ENCODE results near the gene COL15A1.

COL15A1 gene

DNA sequence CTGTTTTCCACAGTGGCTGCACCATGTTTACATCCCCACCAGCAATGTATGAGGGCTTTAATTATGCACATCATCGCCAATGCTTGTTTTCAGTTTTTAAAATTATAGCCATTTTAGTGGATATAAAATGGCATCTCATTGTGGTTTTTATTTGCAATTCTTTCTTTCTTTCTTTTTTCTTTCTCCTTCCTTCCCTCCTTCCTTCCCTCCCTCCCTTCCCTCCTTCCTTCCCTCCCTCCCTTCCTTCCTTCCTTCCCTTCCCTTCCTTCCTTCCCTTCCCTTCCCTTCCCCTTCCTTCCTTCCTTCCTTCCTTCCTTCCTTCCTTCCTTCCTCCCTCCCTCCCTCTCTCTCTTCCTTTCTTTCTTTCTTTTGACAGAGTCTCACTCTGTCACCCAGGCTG, 6.6 kb downstream of the COL15A1 start:
- no peak for DNase-seq

GRCh38 chr9:98951967-98952366, 8.3 kb downstream of the COL15A1 start:
- no peak for DNase-seq

DNA sequence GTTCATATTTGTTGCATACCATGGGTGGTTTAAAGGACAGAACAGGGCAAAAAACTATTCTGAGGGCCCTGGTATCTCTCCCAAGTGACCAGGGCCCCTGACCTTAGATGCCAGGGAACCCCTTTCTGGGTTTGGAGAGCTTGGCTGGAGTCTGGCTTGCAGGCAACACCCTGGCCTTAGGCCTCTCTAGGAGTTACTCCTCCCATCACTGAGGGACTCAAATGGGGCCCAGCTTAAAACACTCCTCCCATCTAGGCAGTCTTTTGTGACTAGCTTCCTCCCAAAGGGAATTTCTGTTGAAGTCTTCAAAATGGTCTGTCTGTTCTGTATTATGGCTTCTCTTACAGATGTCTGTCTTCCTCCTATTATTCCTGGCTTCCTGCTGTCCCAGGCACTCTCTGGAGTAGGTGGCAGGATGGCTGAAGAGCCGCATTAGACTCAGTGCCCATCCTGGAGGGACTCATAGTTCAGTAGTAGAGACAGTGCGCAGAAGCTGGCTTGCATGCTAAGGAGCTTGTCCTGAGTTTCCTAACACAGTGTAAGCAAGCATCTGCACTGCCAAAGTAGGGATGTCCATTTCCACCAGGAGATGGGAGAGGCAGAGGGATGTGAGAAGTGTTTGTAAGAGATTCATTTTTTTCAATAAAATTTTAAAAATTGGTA, 10.0 kb downstream of the COL15A1 start:
- no peak for DNase-seq

GRCh38 chr9:98954244-98954610, 10.5 kb downstream of the COL15A1 start:
- DNase-seq: no peak

DNA sequence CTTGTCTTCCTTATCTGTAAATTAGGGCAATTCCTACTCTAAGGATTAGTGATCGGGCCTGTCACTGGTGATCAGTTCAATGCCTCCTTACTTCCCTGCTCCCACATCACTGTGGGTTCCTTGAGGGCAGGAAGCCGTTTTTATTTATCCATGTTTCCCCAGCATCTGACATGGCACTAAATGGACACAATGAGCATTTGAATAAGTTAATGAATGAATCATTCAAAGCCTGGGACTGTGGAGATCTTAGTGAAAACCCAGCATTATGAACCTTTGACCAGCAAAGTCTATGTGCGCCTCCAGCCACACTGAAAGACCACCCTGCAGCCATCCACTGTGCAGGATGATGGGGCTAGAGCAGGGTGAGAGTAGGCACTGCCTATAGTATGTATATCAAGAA, 11.6 kb downstream of the COL15A1 start:
- DNase-seq: no peak

DNA sequence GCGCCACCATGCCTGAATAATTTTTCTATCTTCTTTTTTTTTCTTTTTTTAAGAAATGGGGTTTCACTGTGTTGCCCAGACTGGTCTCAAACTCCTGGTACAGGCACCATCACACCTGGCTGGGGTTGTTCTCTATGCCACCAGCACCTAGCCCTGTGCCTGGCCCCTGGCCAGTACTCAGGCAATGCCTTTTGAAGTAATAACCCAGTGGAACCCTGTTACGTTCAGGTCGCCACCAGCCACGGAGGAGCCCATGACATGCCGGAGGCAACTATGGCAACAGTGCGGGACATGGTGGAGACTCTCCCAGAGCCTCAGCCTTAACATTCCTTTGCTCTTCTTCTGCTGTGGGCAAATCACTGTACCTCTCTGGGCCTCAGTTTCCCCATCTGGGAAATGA, 14.1 kb downstream of the COL15A1 start:
- DNase-seq: no peak

GRCh38 chr9:98958271-98958984, 14.7 kb downstream of the COL15A1 start:
- no peak for DNase-seq

- no peak for DNase-seq
Measured at GRCh38 chr9:98960409-98960808, 16.7 kb downstream of the COL15A1 start.

DNA sequence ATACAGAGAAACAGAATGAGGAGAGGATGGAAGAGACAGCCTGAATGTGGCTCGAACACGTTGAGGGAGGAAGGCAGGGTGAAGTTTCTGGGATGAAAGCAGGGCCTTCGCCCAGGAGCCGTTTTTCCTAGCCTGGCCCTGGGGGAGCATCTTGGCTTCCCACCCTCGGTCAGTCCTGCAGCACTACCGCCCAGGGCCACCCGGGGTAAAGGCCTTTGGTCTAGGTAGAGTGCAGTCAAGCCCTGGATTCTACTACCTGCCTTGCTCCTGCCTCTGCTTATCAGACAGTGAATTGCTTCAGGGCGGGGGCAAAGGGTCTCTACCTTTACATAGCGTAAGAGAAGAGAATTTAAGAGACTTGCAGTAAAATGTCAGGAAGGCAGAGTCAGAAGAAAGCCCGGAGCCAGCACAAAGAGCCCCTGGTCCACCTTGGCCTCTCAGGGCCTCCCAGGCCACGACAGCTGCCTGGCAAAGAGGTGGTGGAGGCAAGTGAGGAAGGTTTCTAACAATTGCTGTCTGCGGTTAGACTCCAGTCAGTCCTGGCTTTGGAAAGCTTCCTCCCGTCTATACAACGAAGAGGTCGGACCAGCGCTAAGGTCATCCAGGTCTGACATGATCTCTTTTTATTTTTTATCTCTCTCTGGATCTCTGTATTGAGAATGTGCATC, 17.9 kb downstream of the COL15A1 start:
- DNase-seq: no peak

- DNase-seq: no peak
Measured at GRCh38 chr9:98962181-98962560, 18.5 kb downstream of the COL15A1 start.

DNA sequence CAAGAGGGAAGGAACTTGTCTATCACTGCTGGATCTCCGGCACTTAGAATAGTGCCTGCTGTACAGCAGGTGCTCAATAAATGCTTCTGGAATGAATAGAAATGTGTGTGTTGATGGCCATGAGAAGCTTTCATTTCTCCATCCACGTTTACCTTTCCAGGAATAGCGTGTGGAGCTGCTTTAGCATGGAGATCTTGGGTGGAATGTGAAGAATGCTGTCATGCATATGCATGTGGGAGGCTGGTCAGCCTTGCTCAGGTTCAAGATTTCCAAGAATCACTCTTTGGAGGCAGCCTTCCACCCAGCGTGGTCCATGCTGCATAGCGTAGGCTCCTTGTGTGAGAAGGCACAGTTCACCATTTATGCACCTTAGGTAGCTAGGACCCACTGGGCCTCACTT, 19.2 kb downstream of the COL15A1 start:
- no peak for DNase-seq

- no peak for DNase-seq
Measured at GRCh38 chr9:98964201-98964600, 20.5 kb downstream of the COL15A1 start.

DNA sequence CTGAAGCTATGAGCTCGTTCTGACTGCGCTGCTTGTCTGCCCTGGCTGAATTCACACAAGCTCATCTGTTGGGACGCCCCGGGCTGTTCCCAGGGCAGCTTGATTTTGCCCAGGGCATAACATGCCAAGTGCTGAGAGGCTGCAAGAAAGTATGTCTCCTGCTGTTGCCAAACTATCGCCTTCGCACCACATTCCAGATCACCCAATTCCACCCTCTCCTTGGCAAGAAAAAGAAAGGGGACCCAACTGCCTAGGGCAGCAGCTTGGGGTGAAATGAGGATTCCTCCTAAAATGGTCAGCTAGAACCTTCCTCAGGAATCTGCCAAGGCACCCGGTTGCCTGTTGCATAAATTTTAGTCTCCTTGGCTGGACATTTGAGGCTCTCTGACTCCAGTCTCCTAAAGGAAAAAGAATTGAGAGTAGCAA, 21.2 kb downstream of the COL15A1 start:
- DNase-seq: no peak

- no peak for DNase-seq
Measured at GRCh38 chr9:98966676-98967075, 23.0 kb downstream of the COL15A1 start.

- DNase-seq: no peak
Measured at GRCh38 chr9:98967257-98967656, 23.6 kb downstream of the COL15A1 start.

DNA sequence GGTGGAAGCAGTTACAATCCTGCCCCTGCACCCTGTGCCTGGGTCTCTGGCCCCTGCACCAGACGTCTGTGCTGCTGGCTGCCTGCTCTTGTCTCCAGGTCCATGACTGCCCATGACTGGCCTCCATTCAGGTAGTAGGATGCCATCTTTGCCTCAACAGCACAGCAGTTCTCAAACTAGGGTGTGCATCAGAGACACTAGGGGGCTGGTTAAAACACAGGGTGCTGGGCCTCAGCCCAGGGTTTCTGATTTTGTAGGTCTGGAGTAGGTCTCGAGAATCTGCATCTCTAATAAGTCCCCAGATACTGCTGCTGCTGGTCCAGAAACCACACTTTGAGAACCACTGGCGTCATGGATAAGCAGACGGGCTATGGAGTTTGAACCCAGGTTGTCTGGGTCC, 24.0 kb downstream of the COL15A1 start:
- DNase-seq: no peak

GRCh38 chr9:98968601-98969337, 25.1 kb downstream of the COL15A1 start:
- DNase-seq: no peak

DNA sequence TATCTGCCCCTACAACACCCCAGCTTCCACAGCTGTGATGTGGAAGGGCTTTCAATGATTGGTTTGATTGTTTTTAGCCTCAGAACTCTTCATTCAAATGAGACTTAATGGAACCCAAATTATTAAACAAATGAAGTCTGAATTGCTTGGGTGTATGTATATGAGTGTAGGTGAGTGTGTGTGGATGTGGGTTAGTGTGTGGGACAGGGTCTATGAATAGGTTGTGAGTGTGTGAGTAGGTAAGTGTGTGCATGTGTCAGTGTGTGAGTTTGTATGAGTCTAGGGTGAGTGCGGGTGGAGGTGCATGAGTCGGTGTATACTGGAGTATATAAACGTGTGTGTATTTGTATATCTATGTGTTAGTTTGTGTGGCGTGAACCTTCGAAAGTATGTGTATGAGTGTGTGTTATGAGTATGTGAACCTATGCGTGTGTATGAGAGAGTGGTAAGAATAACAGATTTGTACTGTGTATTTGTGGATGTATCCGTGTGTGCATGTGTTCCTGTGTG, 26.9 kb downstream of the COL15A1 start:
- DNase-seq: no peak

- DNase-seq: no peak
Measured at GRCh38 chr9:98971168-98971914, 27.6 kb downstream of the COL15A1 start.

DNA sequence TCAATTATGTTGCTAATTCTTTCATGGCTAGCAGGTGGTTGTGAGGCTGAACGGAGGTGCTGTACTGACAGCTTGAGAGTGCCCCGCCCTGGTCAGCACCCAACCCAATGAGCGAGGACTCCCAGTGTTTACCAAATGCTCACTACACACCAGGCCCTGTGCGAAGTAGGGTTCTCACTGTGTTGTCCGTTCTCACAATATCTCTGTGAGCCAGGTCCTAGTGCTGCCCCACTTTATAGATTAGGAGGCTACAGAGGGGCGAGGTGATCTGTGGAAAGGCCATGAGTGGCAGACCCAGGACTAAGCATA, 28.2 kb downstream of the COL15A1 start:
- DNase-seq: no peak

DNA sequence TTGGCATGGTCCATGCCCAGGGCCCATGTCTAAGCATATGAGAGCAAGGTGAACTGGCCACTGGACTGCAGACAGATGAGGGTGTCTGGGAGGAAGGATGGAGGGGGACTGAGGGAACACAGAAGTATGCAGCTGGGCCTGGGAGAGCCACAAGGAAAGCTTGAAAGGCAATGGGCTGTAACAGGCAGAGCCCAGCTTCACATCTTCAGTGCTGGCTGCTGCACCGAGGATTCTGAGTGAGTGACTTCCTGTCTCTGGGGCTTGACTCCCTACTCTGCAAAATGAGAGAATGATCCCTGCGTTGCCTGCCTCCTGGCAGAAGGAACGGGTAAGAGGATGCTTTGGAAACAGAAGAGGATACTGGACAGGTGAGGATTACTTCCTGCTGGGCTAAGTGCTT, 29.0 kb downstream of the COL15A1 start:
- DNase-seq: no peak

- no peak for DNase-seq
Measured at GRCh38 chr9:98973171-98973570, 29.5 kb downstream of the COL15A1 start.

GRCh38 chr9:98973576-98973975, 29.9 kb downstream of the COL15A1 start:
- DNase-seq: no peak
